HCT116 (cell line): ENCODE measurements around the gene STRA8. TPM values are rescaled to one million over a fixed set of nuclear protein-coding genes. Genes with fewer than 3 reads are reported as not detected.

Source experiments
- ATAC-seq: fragments of 200-7000 bp; cut with Tn5 transposase; 2 replicates; pipeline ENCODE4 v1.9.1; 2020; ENCODE audit warnings: mild to moderate bottlenecking, moderate library complexity
- BruUV-seq: library from RNA; stranded (reverse); fragments of 400-500 nt; replicated peaks from 2 replicates; lab custom pipeline; 2021; lab: Mats Ljungman, UMichigan
- CTCF ChIA-PET: fragments of 300-600 bp; sonication (Branson Sonifier 250); formaldehyde crosslinking; loops from one replicate; lab custom pipeline; 2021; ENCODE audit warnings: antibody characterized with exemption; lab: Charles Lee
- POLR2A ChIA-PET: fragments of 300-600, 350-600 bp; sonication (Branson Sonifier 250); formaldehyde crosslinking; loops from one replicate; lab custom pipeline; 2021; ENCODE audit warnings: antibody characterized with exemption; lab: Charles Lee
- RAD21 ChIA-PET, 2 experiments: fragments of 300-600 bp; sonication (Branson Sonifier 250); formaldehyde crosslinking; loops; one replicate each; lab custom pipeline; 2023; ENCODE audit warnings: low total read pairs in 2 of 2; ENCODE audit not compliant: uncharacterized antibody in 2 of 2, unreplicated experiment in 2 of 2, low non-redundant PET in 1 of 2; lab: Charles Lee
- DNase-seq: peaks from one replicate; pipeline ENCODE4 v3.0.0-alpha.2; 2010; ENCODE audit warnings: low read depth, low spot score
- H2AFZ ChIP-seq: fragments of 200-600 bp; shearing (Covaris generic), sonication (generic); 2 replicates; pipeline ENCODE4 v1.6.1; 2017; ENCODE audit warnings: low read depth, mixed run types, mixed read lengths, antibody characterized with exemption, low read length; ENCODE audit not compliant: poor library complexity, severe bottlenecking
- H3K27ac ChIP-seq: 2 replicates; pipeline ENCODE4 v1.5.1; 2012; ENCODE audit warnings: low read depth, low read length
- H3K27me3 ChIP-seq: fragments of 200-600 bp; sonication (generic); 2 replicates; pipeline ENCODE4 v1.6.1; 2016; ENCODE audit warnings: mixed run types, low read length, mixed read lengths; ENCODE audit not compliant: insufficient read depth
- H3K36me3 ChIP-seq, 2 experiments: fragments of 200-500 bp in 1 of 2; fragments of 200-600 bp in 1 of 2; sonication (Bioruptor generic) in 1 of 2; sonication (generic) in 1 of 2; 2 replicates each; pipeline versions ENCODE4 v1.5.1 to v1.6.1; 2014 to 2016; ENCODE audit warnings: low read length in 2 of 2, inconsistent platforms in 1 of 2, mixed read lengths in 1 of 2, mixed run types in 1 of 2; ENCODE audit not compliant: insufficient read depth in 2 of 2, control insufficient read depth in 1 of 2
- H3K4me1 ChIP-seq, 2 experiments: fragments of 200-600 bp in 1 of 2; sonication (generic) in 1 of 2; 2 replicates each; pipeline versions ENCODE4 v1.5.1 to v1.6.1; 2012 to 2017; ENCODE audit warnings: low read length in 2 of 2, inconsistent platforms in 1 of 2, mild to moderate bottlenecking in 1 of 2, mixed read lengths in 1 of 2, mixed run types in 1 of 2, moderate library complexity in 1 of 2; ENCODE audit not compliant: insufficient read depth in 2 of 2, control insufficient read depth in 1 of 2
- H3K4me2 ChIP-seq: fragments of 200-600 bp; sonication (generic); 2 replicates; pipeline ENCODE4 v1.6.1; 2017; ENCODE audit warnings: mixed run types, low read length, mixed read lengths
- H3K4me3 ChIP-seq, 2 experiments: fragments of 200-600 bp in 1 of 2; sonication (generic) in 1 of 2; replicated peaks in 1 of 2; 2 replicates each; pipeline ENCODE4 v1.5.1; 2011 to 2016; ENCODE audit warnings: low read length in 2 of 2, control low read depth in 1 of 2, low read depth in 1 of 2, mild to moderate bottlenecking in 1 of 2, mixed read lengths in 1 of 2, mixed run types in 1 of 2
- H3K79me2 ChIP-seq: fragments of 200-600 bp; sonication (generic); 2 replicates; pipeline ENCODE4 v1.6.1; 2017; ENCODE audit warnings: mild to moderate bottlenecking, mixed run types, low read length, moderate library complexity, mixed read lengths; ENCODE audit not compliant: insufficient read depth
- H3K9ac ChIP-seq: fragments of 200-600 bp; sonication (generic); 2 replicates; pipeline ENCODE4 v1.6.1; 2016; ENCODE audit warnings: low read length, mixed read lengths
- H3K9me2 ChIP-seq: fragments of 200-600 bp; sonication (generic), shearing (Covaris generic); 2 replicates; pipeline ENCODE4 v1.6.1; 2017; ENCODE audit warnings: mixed run types, mild to moderate bottlenecking, moderate library complexity; ENCODE audit not compliant: insufficient read depth
- H3K9me3 ChIP-seq, 2 experiments: fragments of 200-500 bp in 1 of 2; fragments of 200-600 bp in 1 of 2; sonication (Bioruptor generic) in 1 of 2; sonication (generic) in 1 of 2; 2 replicates each; pipeline ENCODE4 v1.6.1; 2014 to 2017; ENCODE audit warnings: low read length in 2 of 2, mixed read lengths in 2 of 2, inconsistent platforms in 1 of 2, low read depth in 1 of 2, mild to moderate bottlenecking in 1 of 2, mixed run types in 1 of 2, moderate library complexity in 1 of 2; ENCODE audit not compliant: control insufficient read depth in 1 of 2, insufficient read depth in 1 of 2
- H4K20me1 ChIP-seq: fragments of 200-600 bp; sonication (generic), shearing (Covaris generic); 2 replicates; pipeline ENCODE4 v1.6.1; 2017; ENCODE audit warnings: mixed run types, mild to moderate bottlenecking, moderate library complexity; ENCODE audit not compliant: insufficient read depth
- CEBPB ChIP-seq: IDR thresholded peaks from 2 replicates; pipeline ENCODE4 v1.6.1; 2012; ENCODE audit warnings: low read depth
- EGR1 ChIP-seq: IDR thresholded peaks from 2 replicates; pipeline ENCODE4 v1.6.1; 2012; ENCODE audit warnings: low read depth
- ELF1 ChIP-seq: IDR thresholded peaks from 2 replicates; pipeline ENCODE4 v1.6.1; 2012; ENCODE audit warnings: low read depth, borderline replicate concordance
- EZH2 ChIP-seq: fragments of 200-600 bp; sonication (generic); IDR thresholded peaks from 2 replicates; pipeline ENCODE4 v1.6.1; 2017; ENCODE audit warnings: antibody characterized with exemption, mixed run types
- EZH2phosphoT487 ChIP-seq: fragments of 200-600 bp; IDR thresholded peaks from 2 replicates; pipeline ENCODE4 v1.6.1; 2018; ENCODE audit warnings: antibody characterized with exemption, borderline replicate concordance
- FOSL1 ChIP-seq: IDR thresholded peaks from 2 replicates; pipeline ENCODE4 v1.6.1; 2012; ENCODE audit warnings: low read depth
- POLR2A ChIP-seq: IDR thresholded peaks from 2 replicates; pipeline ENCODE4 v1.7.0; 2011; ENCODE audit warnings: borderline replicate concordance; ENCODE audit not compliant: insufficient read depth, insufficient read length; ENCODE audit errors: extremely low read depth
- POLR2AphosphoS5 ChIP-seq: IDR thresholded peaks from 2 replicates; pipeline ENCODE4 v1.6.1; 2011; ENCODE audit warnings: mild to moderate bottlenecking, low read depth, low read length, moderate library complexity
- SIN3A ChIP-seq: IDR thresholded peaks from 2 replicates; pipeline ENCODE4 v1.6.1; 2012; ENCODE audit warnings: low read depth
- SP1 ChIP-seq: IDR thresholded peaks from 2 replicates; pipeline ENCODE4 v1.6.1; 2012; ENCODE audit warnings: low read depth
- SRF ChIP-seq: IDR thresholded peaks from 2 replicates; pipeline ENCODE4 v1.6.1; 2012; ENCODE audit warnings: low read depth
- TCF7L2 ChIP-seq: IDR thresholded peaks from 2 replicates; pipeline ENCODE4 v1.7.0; 2011; ENCODE audit warnings: borderline replicate concordance, inconsistent platforms; ENCODE audit not compliant: insufficient read depth, insufficient read length; ENCODE audit errors: extremely low read depth
- YY1 ChIP-seq: IDR thresholded peaks from 2 replicates; pipeline ENCODE4 v1.6.1; 2011; ENCODE audit warnings: low read length, low read depth, moderate library complexity, mild to moderate bottlenecking; ENCODE audit not compliant: insufficient replicate concordance; ENCODE audit errors: extremely low read depth
- ZFX ChIP-seq: fragments of 450-650 bp; IDR thresholded peaks from 2 replicates; pipeline ENCODE4 v1.6.1; 2017
- ZNF274 ChIP-seq: fragments of 200-500 bp; sonication (Bioruptor generic); IDR thresholded peaks from 2 replicates; pipeline ENCODE4 v1.6.1; 2014; ENCODE audit warnings: mild to moderate bottlenecking, low read depth, low read length, inconsistent platforms
- intact Hi-C: fragments of 100-400 bp; cut with micrococcal nuclease; formaldehyde crosslinking; loops from 2 replicates; pipeline ENCODE4 v1.10.0; 2022
- total RNA-seq: library from RNA; stranded (reverse); gene quantifications from one replicate; pipeline ENCODE4 v1.2.1, GENCODE V29; 2021; ENCODE audit not compliant: unreplicated experiment
- TF ChIP-seq, protein P1 (sequence below): IDR thresholded peaks from 2 replicates; pipeline ENCODE4 v1.6.1; 2012
- TF ChIP-seq, protein P2 (sequence below): IDR thresholded peaks from 2 replicates; pipeline ENCODE4 v1.6.1; 2012

Gene STRA8
- total RNA-seq, 1 experiment from 2014 or later: not detected

DNA sequence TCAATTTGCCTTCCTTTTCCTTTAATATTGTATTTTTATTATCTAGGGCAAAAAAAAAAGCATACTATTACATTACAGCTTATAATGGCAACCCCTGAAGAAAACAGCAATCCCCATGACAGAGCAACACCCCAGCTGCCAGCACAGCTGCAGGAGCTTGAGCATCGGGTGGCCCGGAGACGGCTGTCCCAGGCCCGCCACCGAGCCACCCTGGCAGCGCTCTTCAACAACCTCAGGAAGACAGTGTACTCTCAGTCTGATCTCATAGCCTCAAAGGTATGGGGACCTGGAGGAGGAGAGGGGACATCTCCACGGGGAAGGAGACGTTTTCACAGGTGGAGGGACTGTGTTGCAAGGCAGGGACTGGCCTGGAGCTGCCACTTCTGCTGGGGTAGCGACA lies 6.8 kb downstream of the STRA8 start (continued):
- TF ChIP-seq EZH2 (no peak), ZNF274 (no peak), ZFX (no peak)

DNA sequence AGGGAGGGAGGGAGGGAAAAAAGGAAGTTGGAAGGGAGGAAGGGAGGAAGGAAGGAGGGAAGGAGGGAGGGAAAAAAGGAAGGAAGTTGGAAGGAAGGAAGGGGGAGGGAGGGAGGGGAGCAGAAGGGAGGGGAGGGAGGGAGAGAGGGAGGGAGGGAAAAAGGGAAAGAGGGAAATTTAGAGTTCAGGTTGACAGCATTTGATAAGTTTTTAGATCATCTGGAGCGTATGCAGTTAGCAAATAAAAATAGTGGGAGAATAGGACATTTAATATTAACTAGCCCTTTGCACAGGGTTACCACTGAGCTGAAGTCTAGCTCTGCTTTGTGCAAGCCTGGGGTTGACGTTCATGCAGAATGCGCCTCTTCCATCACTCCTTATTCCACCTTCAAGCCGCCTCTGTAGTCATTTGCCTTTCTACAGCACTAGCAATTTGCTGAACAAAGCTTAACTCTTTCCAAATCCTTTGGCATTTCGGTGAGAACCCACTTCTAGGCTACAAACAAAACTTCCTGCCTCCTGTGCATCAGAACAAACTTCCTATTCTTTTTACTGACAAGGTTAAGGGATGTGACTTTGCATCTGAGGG lies 8.6 kb downstream of the STRA8 start:
- Histone ChIP-seq H3K9me3 (no peaks in the 10 kb centered on the region), H4K20me1 (no peaks in the 10 kb centered on the region), H3K9me2 (no peaks in the 10 kb centered on the region), H3K36me3 (no peaks in the 10 kb centered on the region), H2AFZ (no peak overlapping the region), H3K27ac (no peak overlapping the region), H3K4me1 (peaks cover 0 to 7% of the 10 kb centered on the region in 2 experiments; a peak in 1 of 4 replicates), H3K4me3 (no peak overlapping the region), H3K79me2 (no peaks in the 10 kb centered on the region), H3K27me3 (no peaks in the 10 kb centered on the region), H3K9ac (no peak overlapping the region), H3K4me2 (no peak overlapping the region)
- no TSS peak for BruUV-seq
- ChIA-PET RAD21 (no interaction called here), POLR2A (no interaction called here), CTCF (no interaction called here)
- ATAC-seq (no peak), DNase-seq (no peak)
- intact Hi-C loops: no loop called here
- no peak for TF ChIP-seq POLR2AphosphoS5
- no peak for TF ChIP-seq SP1
- no peak for TF ChIP-seq EGR1
- no peak for TF ChIP-seq EZH2phosphoT487
- no peak for TF ChIP-seq ZFX
- TF ChIP-seq, protein P1, sequence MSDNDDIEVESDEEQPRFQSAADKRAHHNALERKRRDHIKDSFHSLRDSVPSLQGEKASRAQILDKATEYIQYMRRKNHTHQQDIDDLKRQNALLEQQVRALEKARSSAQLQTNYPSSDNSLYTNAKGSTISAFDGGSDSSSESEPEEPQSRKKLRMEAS: no peak
- no peak for TF ChIP-seq SIN3A
- no peak for TF ChIP-seq EZH2
- TF ChIP-seq ELF1: no peak
- no peak for TF ChIP-seq POLR2A
- TF ChIP-seq SRF: no peak
- no peak for TF ChIP-seq ZNF274
- no peak for TF ChIP-seq FOSL1
- TF ChIP-seq, protein P2, sequence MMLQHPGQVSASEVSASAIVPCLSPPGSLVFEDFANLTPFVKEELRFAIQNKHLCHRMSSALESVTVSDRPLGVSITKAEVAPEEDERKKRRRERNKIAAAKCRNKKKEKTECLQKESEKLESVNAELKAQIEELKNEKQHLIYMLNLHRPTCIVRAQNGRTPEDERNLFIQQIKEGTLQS: no peak
- TF ChIP-seq TCF7L2: no peak
- TF ChIP-seq CEBPB: no peak
- no peak for TF ChIP-seq YY1
